Tibial nerve (tissue), 3 donors: ENCODE measurements around the gene RYR3.

ENCODE experiments used
- POLR2A ChIP-seq, 2 donors: fragments of 450-650 bp; IDR thresholded peaks; one replicate each; pipeline ENCODE4 v1.6.1; 2017; ENCODE audit warnings: antibody characterized with exemption in 2 of 2, mild to moderate bottlenecking in 2 of 2, moderate library complexity in 2 of 2
- TF ChIP-seq, protein P1 (sequence below), 5 experiments: fragments of 200-600 bp in 3 of 5; fragments of 450-650 bp in 2 of 5; sonication (generic) in 3 of 5; IDR thresholded peaks; one replicate each; pipeline ENCODE4 v1.5.1; 2016 to 2019; ENCODE audit warnings: antibody characterized with exemption in 5 of 5, mild to moderate bottlenecking in 3 of 5, moderate library complexity in 2 of 5

DNA sequence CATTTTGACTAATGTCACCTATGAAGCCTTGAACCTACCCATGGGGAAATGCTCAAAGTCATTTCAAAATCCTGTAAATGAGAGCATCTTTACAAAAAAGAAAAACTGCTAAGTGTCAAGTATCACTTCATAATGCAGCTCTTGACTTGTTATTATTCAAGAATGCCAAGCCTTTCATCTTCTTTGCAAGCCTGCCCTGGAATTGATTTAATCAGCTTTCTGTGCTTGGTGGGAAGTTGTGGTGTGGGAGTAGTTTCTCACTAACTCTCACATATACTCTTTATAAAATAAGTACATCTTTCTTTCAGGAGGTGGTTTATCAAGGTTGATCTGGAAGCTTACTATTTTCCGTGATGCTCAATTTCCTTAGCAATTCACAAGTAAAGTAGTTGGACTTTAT lies 43.6 kb downstream of the RYR3 start:
- TF ChIP-seq, protein P1, sequence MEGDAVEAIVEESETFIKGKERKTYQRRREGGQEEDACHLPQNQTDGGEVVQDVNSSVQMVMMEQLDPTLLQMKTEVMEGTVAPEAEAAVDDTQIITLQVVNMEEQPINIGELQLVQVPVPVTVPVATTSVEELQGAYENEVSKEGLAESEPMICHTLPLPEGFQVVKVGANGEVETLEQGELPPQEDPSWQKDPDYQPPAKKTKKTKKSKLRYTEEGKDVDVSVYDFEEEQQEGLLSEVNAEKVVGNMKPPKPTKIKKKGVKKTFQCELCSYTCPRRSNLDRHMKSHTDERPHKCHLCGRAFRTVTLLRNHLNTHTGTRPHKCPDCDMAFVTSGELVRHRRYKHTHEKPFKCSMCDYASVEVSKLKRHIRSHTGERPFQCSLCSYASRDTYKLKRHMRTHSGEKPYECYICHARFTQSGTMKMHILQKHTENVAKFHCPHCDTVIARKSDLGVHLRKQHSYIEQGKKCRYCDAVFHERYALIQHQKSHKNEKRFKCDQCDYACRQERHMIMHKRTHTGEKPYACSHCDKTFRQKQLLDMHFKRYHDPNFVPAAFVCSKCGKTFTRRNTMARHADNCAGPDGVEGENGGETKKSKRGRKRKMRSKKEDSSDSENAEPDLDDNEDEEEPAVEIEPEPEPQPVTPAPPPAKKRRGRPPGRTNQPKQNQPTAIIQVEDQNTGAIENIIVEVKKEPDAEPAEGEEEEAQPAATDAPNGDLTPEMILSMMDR (IDR thresholded peaks at IDR 0.05), result no peak
- TF ChIP-seq POLR2A (IDR thresholded peaks at IDR 0.05), result no peak
